ENCODE measurements around the gene DISP2. TPM values are rescaled to one million over a fixed set of nuclear protein-coding genes. Genes with fewer than 3 reads are reported as not detected.

Gene DISP2
- total RNA-seq, 6 donors from 2014 or later: under 0.01 to 3.5 (median 0.13) TPM

- WGBS, 2 donors: 58 to 72% methylated on average over 20 to 26 of the region's 26 CpGs
- no peaks in the 10 kb centered on the region for H3K9me3 ChIP-seq
- no peak for ATAC-seq (ENCODE audit: low FRiP score in 2 of 2)
- no peaks in the 10 kb centered on the region for H3K36me3 ChIP-seq
- H3K27me3 ChIP-seq: no peaks in the 10 kb centered on the region
- TF ChIP-seq EP300 (IDR thresholded peaks at IDR 0.05) (no peak), POLR2AphosphoS5 (IDR thresholded peaks at IDR 0.05) (no peak), POLR2A (IDR thresholded peaks at IDR 0.05) (no peak), CTCF (IDR thresholded peaks at IDR 0.05) (no peak)
- H3K4me1 ChIP-seq: peaks cover 21 to 49% (median 25%) of the 10 kb centered on the region in 4 donors
- peak in 1 of 2 donors; percentile 18 for DNase-seq
- peak overlapping the region; percentile 34 to 91 (median 70) for H3K27ac ChIP-seq
- H3K4me3 ChIP-seq: peak overlapping the region in 3 of 4 donors; percentile 66 to 80 (median 77)
Observed at GRCh38 chr15:40322531-40323238, 35.3 kb upstream of the DISP2 start.

GRCh38 chr15:40323239-40323952 is 34.6 kb upstream of the DISP2 start, which contains the start of gene INAFM2:
INAFM2 (plus strand) TSS chr15:40323692; CDS start chr15:40324056, 364 bp downstream.
- peak; percentile 94 to 95 for ATAC-seq (ENCODE audit: low FRiP score in 2 of 2)

GRCh38 chr15:40323953-40324937 is 33.8 kb upstream of the DISP2 start:
- peak; percentile 48 to 89 for DNase-seq
- Histone ChIP-seq H3K27me3 (no peaks in the 10 kb centered on the region), H3K9me3 (no peaks in the 10 kb centered on the region), H3K36me3 (no peaks in the 10 kb centered on the region), H3K4me3 (peak overlapping the region; percentile 66 to 93 (median 78)), H3K27ac (peak overlapping the region; percentile 76 to 91 (median 82)), H3K4me1 (peaks cover 22 to 63% (median 33%) of the 10 kb centered on the region in 4 donors)
- no peak for TF ChIP-seq POLR2A (IDR thresholded peaks at IDR 0.05)
- no peak for TF ChIP-seq EP300 (IDR thresholded peaks at IDR 0.05)
- TF ChIP-seq CTCF (IDR thresholded peaks at IDR 0.05): no peak
- no peak for TF ChIP-seq POLR2AphosphoS5 (IDR thresholded peaks at IDR 0.05)
- 0 to 3% methylated on average over 1 to 35 of the region's 101 CpGs for WGBS, 2 donors
- ATAC-seq (ENCODE audit: low FRiP score in 2 of 2): peak in 1 of 2 donors; percentile 1

More at GRCh38 chr15:40323239-40323952, 34.6 kb upstream of the DISP2 start, which contains the start of gene INAFM2:
- Histone ChIP-seq H3K36me3 (no peaks in the 10 kb centered on the region), H3K4me1 (peaks cover 21 to 54% (median 29%) of the 10 kb centered on the region in 4 donors), H3K27ac (peak within 1 kb of the TSS; percentile 76 to 91 (median 82)), H3K4me3 (peak within 1 kb of the TSS; percentile 66 to 93 (median 78)), H3K27me3 (no peaks in the 10 kb centered on the region), H3K9me3 (no peaks in the 10 kb centered on the region)
- TF ChIP-seq POLR2AphosphoS5 (IDR thresholded peaks at IDR 0.05) (peak in 1 of 2 donors; percentile 66), CTCF (IDR thresholded peaks at IDR 0.05) (peak; percentile 74 to 92 (median 87)), POLR2A (IDR thresholded peaks at IDR 0.05) (peak in 1 of 4 donors; percentile 67), EP300 (IDR thresholded peaks at IDR 0.05) (no peak)
- DNase-seq: peak; percentile 93 to 98
- WGBS, 2 donors: 0 to 1% methylated on average over 3 to 43 of the region's 103 CpGs

DNA sequence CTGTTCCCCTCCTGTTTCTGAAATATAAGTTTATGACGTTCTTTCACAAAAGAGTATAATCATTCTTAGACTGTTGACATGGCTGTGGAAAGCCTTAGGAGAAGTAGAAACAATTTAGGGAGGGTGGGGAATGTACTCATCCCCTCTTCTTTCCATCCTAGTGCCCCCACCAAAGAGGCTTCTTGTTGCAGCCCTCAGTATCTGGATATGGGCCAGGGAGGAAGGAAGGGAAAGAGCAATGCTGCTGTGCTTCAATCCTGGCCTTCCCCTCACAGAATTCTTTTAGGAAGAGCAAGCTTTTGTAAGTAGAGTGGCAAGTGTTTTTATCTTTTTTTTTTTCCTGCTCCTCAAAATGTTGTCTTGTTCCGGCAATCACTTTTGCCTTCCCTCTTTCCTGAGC is 32.8 kb upstream of the DISP2 start:
- peak overlapping the region; percentile 13 to 91 (median 80) for H3K27ac ChIP-seq
- no peak for ATAC-seq (ENCODE audit: low FRiP score in 2 of 2)
- WGBS, 2 donors: 20 to 29% methylated on average over 2 of the region's 2 CpGs

More for the DNA sequence above, 32.8 kb upstream of the DISP2 start:
- H3K27me3 ChIP-seq: no peaks in the 10 kb centered on the region
- no peaks in the 10 kb centered on the region for H3K9me3 ChIP-seq
- H3K4me3 ChIP-seq: peak overlapping the region in 3 of 4 donors; percentile 66 to 80 (median 77)
- TF ChIP-seq POLR2AphosphoS5 (IDR thresholded peaks at IDR 0.05) (no peak), EP300 (IDR thresholded peaks at IDR 0.05) (no peak), POLR2A (IDR thresholded peaks at IDR 0.05) (no peak), CTCF (IDR thresholded peaks at IDR 0.05) (no peak)
- no peaks in the 10 kb centered on the region for H3K36me3 ChIP-seq
- no peak for DNase-seq
- H3K4me1 ChIP-seq: peaks cover 31 to 72% (median 39%) of the 10 kb centered on the region in 4 donors
